Ovary (tissue), 9 donors: Measurements from ENCODE around the gene BARHL1. TPM values are rescaled to one million over a fixed set of nuclear protein-coding genes. Genes with fewer than 3 reads are reported as not detected.

Source experiments
- DNase-seq, 5 donors: peaks; one replicate each; pipeline ENCODE4 v3.0.0-alpha.2; 2019 to 2020
- H3K27ac ChIP-seq, 2 donors: fragments of 200-600 bp; one replicate each; pipeline versions ENCODE4 v1.5.1 to v1.8.0; 2019 to 2022
- H3K27me3 ChIP-seq: fragments of 200-600 bp; one replicate; pipeline ENCODE4 v1.8.0; 2022
- H3K36me3 ChIP-seq: fragments of 200-600 bp; sonication (generic); one replicate; pipeline ENCODE4 v1.5.1; 2019
- H3K4me1 ChIP-seq: one replicate; pipeline ENCODE4 v1.8.1; 2013; ENCODE audit warnings: mild to moderate bottlenecking, moderate library complexity; ENCODE audit not compliant: insufficient read depth
- H3K4me3 ChIP-seq: fragments of 200-600 bp; sonication (generic); one replicate; pipeline ENCODE4 v1.5.1; 2017
- H3K9me3 ChIP-seq, 2 donors: fragments of 200-600 bp in 1 of 2; sonication (generic) in 1 of 2; one replicate each; pipeline versions ENCODE4 v1.5.1 to v1.8.1; 2013 to 2019; ENCODE audit warnings: mild to moderate bottlenecking in 1 of 2, moderate library complexity in 1 of 2
- EP300 ChIP-seq: sonication (generic); formaldehyde crosslinking; IDR thresholded peaks from one replicate; pipeline ENCODE4 v1.6.1; 2017; ENCODE audit warnings: antibody characterized with exemption
- POLR2A ChIP-seq: fragments of 450-650 bp; IDR thresholded peaks from one replicate; pipeline ENCODE4 v1.6.1; 2017; ENCODE audit warnings: antibody characterized with exemption, mild to moderate bottlenecking, moderate library complexity
- WGBS, 3 donors: extraction: QIAGEN DNeasy Blood & Tissue Kit in 1 of 3; methylation state at CpG; one replicate each; pipeline versions ENCODE4 v1.1.5 to v1.1.7; 2013 to 2017; 5-methylcytosine and 5-hydroxymethylcytosine counted together
- intact Hi-C, 4 donors: fragments of 100-400 bp; cut with DNase I; formaldehyde crosslinking; loops; one replicate each; pipeline versions ENCODE4 v1.11.0 to v1.15.1; 2022 to 2023
- polyA plus RNA-seq, 2 donors: library from polyadenylated mRNA; stranded (reverse); fragments of 200-250 nt in 1 of 2; fragments of 350-450 nt in 1 of 2; fragmentation: Illumina TruSeq in 1 of 2; extraction: RNeasy Lipid Tissue Mini Kit (QIAGEN cat#74804) in 1 of 2; gene quantifications; one replicate each; pipeline ENCODE4 v1.2.3, GENCODE V29; 2013 to 2014
- total RNA-seq, 7 donors: library from RNA; depleted of rRNA in 2 of 7; stranded (reverse); fragments of >200 nt in 2 of 7; fragmentation: NEBNext Ultra II Directional in 3 of 7; extraction: Animal tissue kit (Norgen Biotek cat#: 25700) in 3 of 7; gene quantifications; one replicate each; pipeline versions ENCODE4 v1.1.0 to v1.2.4, GENCODE V29; 2016 to 2023
- TF ChIP-seq, protein P1 (sequence below), 3 donors: fragments of 450-650 bp in 2 of 3; fragments of 200-600 bp in 1 of 3; IDR thresholded peaks; one replicate each; pipeline versions ENCODE4 v1.5.1 to v1.8.0; 2016 to 2022; ENCODE audit warnings: antibody characterized with exemption in 3 of 3, mild to moderate bottlenecking in 1 of 3
- donor health status: DM: no; HTN: no; CAD: no; lungs with moderate emphysema.
- donor health status: DM: no; HTN: no; CAD: no.
- donor health status: Bipolar disorder and iron deficiency.
- donor health status: DM: yes; HTN: yes; CAD: no.
- donor health status: DM: no; HTN: no; CAD: no.
- donor health status: DM: yes; HTN: yes; CAD: no.

BARHL1 gene
- total and polyA plus RNA-seq, 9 donors, result not detected

GRCh38 chr9:132571806-132572600 is 10.4 kb upstream of the BARHL1 start:
- DNase-seq, result no peak
- H3K4me1 ChIP-seq, result no peaks in the 10 kb centered on the region
- no peak overlapping the region for H3K4me3 ChIP-seq
- no peaks in the 10 kb centered on the region for H3K9me3 ChIP-seq
- intact Hi-C loops, result loop anchor here in 2 of 4 donors (10.0 kb wide), 1 partner anchor 67 kb away; no protein-coding TSS in a partner anchor
- no peak overlapping the region for H3K27ac ChIP-seq
- WGBS, 3 donors, result 73 to 75% (median 73%) methylated on average over 15 of the region's 15 CpGs
- H3K36me3 ChIP-seq, result no peaks in the 10 kb centered on the region
- H3K27me3 ChIP-seq, result no peaks in the 10 kb centered on the region
- TF ChIP-seq POLR2A, result no peak
- TF ChIP-seq, protein P1, sequence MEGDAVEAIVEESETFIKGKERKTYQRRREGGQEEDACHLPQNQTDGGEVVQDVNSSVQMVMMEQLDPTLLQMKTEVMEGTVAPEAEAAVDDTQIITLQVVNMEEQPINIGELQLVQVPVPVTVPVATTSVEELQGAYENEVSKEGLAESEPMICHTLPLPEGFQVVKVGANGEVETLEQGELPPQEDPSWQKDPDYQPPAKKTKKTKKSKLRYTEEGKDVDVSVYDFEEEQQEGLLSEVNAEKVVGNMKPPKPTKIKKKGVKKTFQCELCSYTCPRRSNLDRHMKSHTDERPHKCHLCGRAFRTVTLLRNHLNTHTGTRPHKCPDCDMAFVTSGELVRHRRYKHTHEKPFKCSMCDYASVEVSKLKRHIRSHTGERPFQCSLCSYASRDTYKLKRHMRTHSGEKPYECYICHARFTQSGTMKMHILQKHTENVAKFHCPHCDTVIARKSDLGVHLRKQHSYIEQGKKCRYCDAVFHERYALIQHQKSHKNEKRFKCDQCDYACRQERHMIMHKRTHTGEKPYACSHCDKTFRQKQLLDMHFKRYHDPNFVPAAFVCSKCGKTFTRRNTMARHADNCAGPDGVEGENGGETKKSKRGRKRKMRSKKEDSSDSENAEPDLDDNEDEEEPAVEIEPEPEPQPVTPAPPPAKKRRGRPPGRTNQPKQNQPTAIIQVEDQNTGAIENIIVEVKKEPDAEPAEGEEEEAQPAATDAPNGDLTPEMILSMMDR (IDR thresholded peaks at IDR 0.05), result no peak
- TF ChIP-seq EP300, result no peak

DNA sequence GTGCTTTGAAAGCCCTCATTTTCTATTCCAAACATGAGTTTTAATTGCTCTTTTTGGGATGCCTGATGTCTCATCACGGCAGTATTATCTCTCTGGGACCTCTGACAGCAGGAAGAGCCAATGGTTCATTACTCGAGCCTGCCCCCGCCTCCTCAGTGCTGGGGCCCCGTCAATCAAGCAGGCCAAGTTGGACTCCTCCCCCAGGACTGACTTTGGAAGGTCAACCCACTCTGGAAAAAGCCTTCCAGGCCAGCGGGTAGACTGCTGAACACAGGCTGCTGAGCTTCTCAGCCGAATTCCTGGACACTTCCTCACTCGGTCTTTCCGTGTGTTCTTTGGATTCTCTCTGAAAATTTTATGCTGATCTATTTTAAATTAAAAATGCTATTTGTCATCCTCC is 9.5 kb upstream of the BARHL1 start:
- Histone ChIP-seq H3K36me3 (no peaks in the 10 kb centered on the region), H3K4me3 (no peak overlapping the region), H3K27ac (no peak overlapping the region), H3K9me3 (no peaks in the 10 kb centered on the region), H3K27me3 (no peaks in the 10 kb centered on the region), H3K4me1 (no peaks in the 10 kb centered on the region)
- TF ChIP-seq POLR2A (no peak), EP300 (no peak)
- TF ChIP-seq, protein P1 (IDR thresholded peaks at IDR 0.05), result no peak
- 8 to 16% (median 11%) methylated on average over 8 of the region's 8 CpGs for WGBS, 3 donors
- intact Hi-C loops, result loop anchor here in 2 of 4 donors (10.0 kb wide), 1 partner anchor 68 kb away; no protein-coding TSS in a partner anchor
- no peak for DNase-seq

GRCh38 chr9:132575005-132575609 is 7.3 kb upstream of the BARHL1 start:
- H3K4me1 ChIP-seq, result no peaks in the 10 kb centered on the region
- H3K4me3 ChIP-seq, result no peak overlapping the region
- no peak overlapping the region for H3K27ac ChIP-seq
- DNase-seq, result peak in 4 of 5 donors; percentile 21 to 73 (median 44)
- no peaks in the 10 kb centered on the region for H3K9me3 ChIP-seq
- WGBS, 3 donors, result 9 to 12% (median 10%) methylated on average over 16 of the region's 16 CpGs
- TF ChIP-seq, protein P1 (IDR thresholded peaks at IDR 0.05), result peak in 1 of 3 donors; percentile 11
- no peak for TF ChIP-seq EP300
- H3K27me3 ChIP-seq, result peaks cover 4% of the 10 kb centered on the region
- H3K36me3 ChIP-seq, result no peaks in the 10 kb centered on the region
- intact Hi-C loops, result loop anchor here in 2 of 4 donors (10.0 kb wide), 1 partner anchor 70 kb away; no protein-coding TSS in a partner anchor

DNA sequence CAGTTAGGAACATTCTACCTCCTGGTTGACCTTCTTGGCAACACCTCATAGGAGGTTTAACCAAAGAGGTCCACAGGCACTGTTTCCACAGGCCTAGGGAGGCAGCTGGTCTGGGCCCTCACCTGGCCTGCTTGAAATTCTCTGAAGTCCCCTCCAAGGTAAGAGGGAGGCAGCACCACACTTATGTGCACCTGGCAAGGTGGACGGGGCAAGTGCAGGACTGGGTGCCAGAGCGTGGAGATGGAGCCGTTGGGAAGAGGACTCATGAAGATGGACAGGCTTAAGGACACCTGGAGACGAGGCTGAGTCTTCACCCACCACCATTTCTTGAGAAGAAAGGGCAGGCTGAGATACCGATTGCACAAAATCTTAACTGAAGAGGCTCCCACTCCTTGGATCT is 6.6 kb upstream of the BARHL1 start:
- DNase-seq, result no peak
- Histone ChIP-seq H3K27me3 (peaks cover 11% of the 10 kb centered on the region), H3K27ac (no peak overlapping the region), H3K4me1 (no peaks in the 10 kb centered on the region), H3K9me3 (no peaks in the 10 kb centered on the region), H3K36me3 (no peaks in the 10 kb centered on the region), H3K4me3 (no peak overlapping the region)
- 69 to 75% (median 74%) methylated on average over 5 of the region's 5 CpGs for WGBS, 3 donors
- TF ChIP-seq POLR2A, result no peak
- TF ChIP-seq EP300, result no peak
- intact Hi-C loops, result loop anchor here in 2 of 4 donors (10.0 kb wide), 1 partner anchor 71 kb away; no protein-coding TSS in a partner anchor
